Esophagus (tissue), 2 donors: ENCODE data around the gene DCT. TPM values are rescaled to one million over a fixed set of nuclear protein-coding genes. Genes with fewer than 3 reads are reported as not detected.
"Not testable (repeated sequence)": the region's sequence is repeated elsewhere in the genome, so short reads cannot be mapped to it uniquely, and the experiment has no call there.

Experiments
- H3K27ac ChIP-seq, 2 donors: one replicate each; pipeline ENCODE4 v1.5.1; 2013; ENCODE audit warnings: low read depth in 2 of 2, mild to moderate bottlenecking in 2 of 2, inconsistent platforms in 1 of 2, low read length in 1 of 2, moderate library complexity in 1 of 2
- H3K27me3 ChIP-seq, 2 donors: one replicate each; pipeline ENCODE4 v1.6.1; 2013; ENCODE audit warnings: low read length in 2 of 2, control low read depth in 1 of 2, mild to moderate bottlenecking in 1 of 2; ENCODE audit not compliant: insufficient read depth in 2 of 2, control insufficient read depth in 1 of 2
- H3K36me3 ChIP-seq, 2 donors: one replicate each; pipeline ENCODE4 v1.6.1; 2013; ENCODE audit warnings: low read length in 1 of 2; ENCODE audit not compliant: control insufficient read depth in 2 of 2, insufficient read depth in 2 of 2
- H3K4me1 ChIP-seq, 2 donors: one replicate each; pipeline ENCODE4 v1.6.1; 2013; ENCODE audit warnings: low read length in 1 of 2; ENCODE audit not compliant: control insufficient read depth in 2 of 2, insufficient read depth in 2 of 2
- H3K4me3 ChIP-seq, 2 donors: one replicate each; pipeline ENCODE4 v1.5.1; 2013; ENCODE audit warnings: low read length in 2 of 2, mild to moderate bottlenecking in 2 of 2, low read depth in 1 of 2, moderate library complexity in 1 of 2
- H3K9me3 ChIP-seq, 2 donors: one replicate each; pipeline ENCODE4 v1.6.1; 2013; ENCODE audit warnings: mild to moderate bottlenecking in 2 of 2, low read depth in 1 of 2, low read length in 1 of 2, moderate library complexity in 1 of 2; ENCODE audit not compliant: control insufficient read depth in 2 of 2, insufficient read depth in 1 of 2
- WGBS, 2 donors: extraction: QIAGEN DNeasy Blood & Tissue Kit; methylation state at CpG; one replicate each; pipeline ENCODE4 v1.1.7; 2013; 5-methylcytosine and 5-hydroxymethylcytosine counted together
- polyA plus RNA-seq, 2 donors: library from polyadenylated mRNA; stranded (reverse); fragments of 200-250 nt; gene quantifications; one replicate each; pipeline ENCODE4 v1.2.3, GENCODE V29; 2013
- donor health status: healthy with polysubstance abuse.
- donor health status: Bipolar disorder and iron deficiency.

The DCT gene
- polyA plus RNA-seq, 2 donors = 0.02 to 0.04 TPM

GRCh38 chr13:94503851-94504250, 24.4 kb upstream of the DCT start:
- Histone ChIP-seq H3K4me3 (no peak overlapping the region), H3K27ac (no peak overlapping the region), H3K27me3 (no peaks in the 10 kb centered on the region), H3K4me1 (no peaks in the 10 kb centered on the region), H3K36me3 (no peaks in the 10 kb centered on the region), H3K9me3 (no peaks in the 10 kb centered on the region)

DNA sequence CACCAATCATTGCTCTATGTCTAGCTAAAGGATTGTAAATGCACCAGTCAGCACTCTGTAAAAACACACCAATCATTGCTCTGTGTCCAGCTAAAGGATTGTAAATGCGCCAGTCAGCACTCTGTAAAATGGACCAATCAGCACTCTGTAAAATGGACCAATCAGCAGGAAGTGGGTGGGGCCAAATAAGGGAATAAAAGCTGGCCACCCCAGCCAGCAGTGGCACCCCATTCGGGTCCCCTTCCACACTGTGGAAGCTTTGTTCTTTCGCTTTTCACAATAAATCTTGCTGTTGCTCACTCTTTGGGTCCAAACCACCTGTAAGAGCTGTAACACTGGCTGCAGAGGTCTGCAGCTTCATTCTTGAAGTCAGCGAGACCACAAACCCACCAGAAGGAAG, 19.3 kb upstream of the DCT start:
- H3K9me3 ChIP-seq, H3K36me3 ChIP-seq, H3K4me3 ChIP-seq, H3K27me3 ChIP-seq, H3K4me1 ChIP-seq, H3K27ac ChIP-seq: not testable (repeated sequence)
- 93 to 96% methylated on average over 4 of the region's 4 CpGs for whole genome bisulfite sequencing, 2 donors

DNA sequence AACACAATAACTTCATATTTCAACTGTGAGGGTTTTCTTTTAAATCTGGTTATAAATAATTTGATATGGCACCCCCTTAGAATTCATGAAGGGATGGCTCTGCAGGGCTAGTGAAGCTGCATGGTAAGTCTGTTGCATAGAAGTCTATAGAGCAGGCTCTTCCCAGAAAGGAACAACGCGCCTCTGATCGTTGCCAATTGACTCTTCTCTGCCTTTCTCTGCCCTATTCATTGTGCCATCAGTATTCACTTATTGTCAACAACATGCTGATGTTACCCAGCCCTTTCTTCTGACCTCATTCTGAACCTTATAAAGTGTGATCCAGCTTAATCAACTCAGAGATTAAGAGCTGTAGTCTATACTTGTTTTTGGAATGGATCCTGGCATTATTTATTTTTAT, 16.3 kb upstream of the DCT start:
- Histone ChIP-seq H3K36me3 (no peaks in the 10 kb centered on the region), H3K4me1 (no peaks in the 10 kb centered on the region), H3K27ac (no peak overlapping the region), H3K9me3 (no peaks in the 10 kb centered on the region), H3K4me3 (no peak overlapping the region), H3K27me3 (peaks cover 0 to 3% of the 10 kb centered on the region in 2 donors)
- WGBS, 2 donors = 79 to 89% methylated on average over 3 of the region's 3 CpGs

DNA sequence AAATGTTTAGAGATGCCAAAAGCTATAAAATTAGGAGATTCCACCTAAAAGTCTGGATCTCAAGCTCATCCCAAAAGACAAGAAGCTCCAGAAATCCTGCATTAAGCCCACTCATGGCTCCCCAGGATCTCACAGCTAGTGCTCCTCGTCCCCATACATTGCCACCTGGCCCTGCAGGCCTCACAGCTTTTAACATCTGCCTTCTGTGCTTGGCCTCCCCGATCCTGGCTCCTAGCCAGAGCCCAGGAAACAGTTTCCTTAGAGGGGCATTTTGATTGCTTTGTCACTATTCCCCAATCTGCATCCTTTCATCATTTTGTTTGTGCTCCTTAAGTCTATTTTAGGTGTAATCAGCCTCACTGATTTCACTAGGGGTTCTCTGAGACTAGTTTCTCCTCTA, 14.5 kb upstream of the DCT start:
- Histone ChIP-seq H3K9me3 (no peaks in the 10 kb centered on the region), H3K27me3 (peaks cover 0 to 3% of the 10 kb centered on the region in 2 donors), H3K4me3 (no peak overlapping the region), H3K4me1 (no peaks in the 10 kb centered on the region), H3K27ac (no peak overlapping the region), H3K36me3 (no peaks in the 10 kb centered on the region)
- 38 to 42% methylated on average over 2 of the region's 2 CpGs for WGBS, 2 donors

DNA sequence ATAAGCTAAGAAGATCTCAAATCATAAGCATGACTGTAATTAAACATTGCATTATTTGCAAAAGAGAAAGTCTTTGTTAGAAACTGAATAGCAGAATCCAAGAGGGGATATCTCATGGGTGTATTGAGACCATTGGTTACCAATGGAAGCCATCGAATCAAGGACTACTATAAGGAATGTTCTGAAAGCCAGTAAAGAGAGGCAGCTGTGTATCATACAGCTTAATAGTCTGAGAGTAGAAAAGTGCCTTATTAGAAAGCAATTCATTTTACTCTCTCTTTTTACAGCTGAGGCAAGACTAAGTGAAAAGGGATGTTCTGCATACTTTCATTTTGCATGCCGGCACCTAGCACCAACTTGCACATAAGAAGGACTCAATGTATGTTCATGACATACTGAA, 7.6 kb upstream of the DCT start:
- Histone ChIP-seq H3K4me1 (no peaks in the 10 kb centered on the region), H3K27me3 (no peaks in the 10 kb centered on the region), H3K4me3 (no peak overlapping the region), H3K27ac (no peak overlapping the region), H3K9me3 (no peaks in the 10 kb centered on the region), H3K36me3 (no peaks in the 10 kb centered on the region)
- 66 to 72% methylated on average over 2 of the region's 2 CpGs for WGBS, 2 donors

- Histone ChIP-seq H3K4me1 (no peaks in the 10 kb centered on the region), H3K36me3 (no peaks in the 10 kb centered on the region), H3K27me3 (no peaks in the 10 kb centered on the region), H3K27ac (no peak overlapping the region), H3K9me3 (no peaks in the 10 kb centered on the region), H3K4me3 (no peak overlapping the region)
- WGBS, 2 donors = 69 to 70% methylated on average over 5 of the region's 5 CpGs
Measured at GRCh38 chr13:94483970-94484369, 4.5 kb upstream of the DCT start.

DNA sequence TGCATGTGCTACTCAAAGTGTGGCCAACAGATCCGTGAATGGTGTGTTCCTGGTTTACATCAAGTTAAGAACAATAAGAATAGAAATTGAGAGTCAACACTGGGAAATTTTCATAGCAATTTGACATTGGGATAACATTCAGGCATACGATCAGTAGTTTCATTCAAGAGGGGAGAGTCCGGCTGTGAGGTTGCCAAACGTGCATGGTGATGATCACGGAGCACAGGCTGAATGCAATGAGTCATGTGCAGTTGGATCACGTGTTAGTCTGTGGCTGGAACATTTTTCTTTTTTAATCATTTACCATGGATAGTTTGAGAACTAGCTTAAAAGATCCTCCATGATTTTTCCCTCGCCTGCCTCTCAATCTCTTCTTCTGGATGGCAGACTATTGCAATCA, 2.5 kb upstream of the DCT start:
- 50 to 59% methylated on average over 7 of the region's 7 CpGs for WGBS, 2 donors

GRCh38 chr13:94480672-94481145, 1.2 kb upstream of the DCT start:
- Histone ChIP-seq H3K9me3 (no peaks in the 10 kb centered on the region), H3K4me1 (no peaks in the 10 kb centered on the region), H3K27me3 (no peaks in the 10 kb centered on the region), H3K4me3 (no peak overlapping the region), H3K27ac (no peak overlapping the region), H3K36me3 (no peaks in the 10 kb centered on the region)
- 72 to 83% methylated on average over 3 of the region's 3 CpGs for WGBS, 2 donors

More for the DNA sequence above, 2.5 kb upstream of the DCT start:
- Histone ChIP-seq H3K9me3 (no peaks in the 10 kb centered on the region), H3K36me3 (no peaks in the 10 kb centered on the region), H3K4me3 (no peak overlapping the region), H3K27me3 (no peaks in the 10 kb centered on the region), H3K4me1 (no peaks in the 10 kb centered on the region), H3K27ac (no peak overlapping the region)

DNA sequence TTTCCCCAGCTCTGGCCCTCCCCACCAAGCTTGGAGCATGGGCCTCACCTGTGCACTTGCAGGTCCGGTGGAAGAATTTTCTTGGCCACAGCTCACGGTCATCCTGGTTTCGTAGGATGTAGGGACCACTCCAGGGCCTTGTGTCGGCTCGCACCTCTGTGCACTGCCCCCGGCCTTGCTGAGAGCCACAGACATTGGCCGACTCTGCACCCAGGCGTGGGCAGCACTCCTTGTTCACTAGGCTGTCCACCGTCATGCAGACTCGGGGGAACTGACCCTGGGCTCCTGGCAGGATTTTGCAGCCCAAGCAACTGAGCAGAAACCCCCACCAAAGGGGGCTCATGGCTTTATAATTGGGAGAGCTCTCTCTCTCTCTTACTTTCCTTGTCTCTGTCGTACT, 569 bp downstream of the DCT start:
- 87 to 91% methylated on average over 11 of the region's 11 CpGs for WGBS, 2 donors
- Histone ChIP-seq H3K4me3 (no peak overlapping the region), H3K9me3 (no peaks in the 10 kb centered on the region), H3K27ac (no peak overlapping the region), H3K27me3 (no peaks in the 10 kb centered on the region), H3K36me3 (no peaks in the 10 kb centered on the region), H3K4me1 (no peaks in the 10 kb centered on the region)

DNA sequence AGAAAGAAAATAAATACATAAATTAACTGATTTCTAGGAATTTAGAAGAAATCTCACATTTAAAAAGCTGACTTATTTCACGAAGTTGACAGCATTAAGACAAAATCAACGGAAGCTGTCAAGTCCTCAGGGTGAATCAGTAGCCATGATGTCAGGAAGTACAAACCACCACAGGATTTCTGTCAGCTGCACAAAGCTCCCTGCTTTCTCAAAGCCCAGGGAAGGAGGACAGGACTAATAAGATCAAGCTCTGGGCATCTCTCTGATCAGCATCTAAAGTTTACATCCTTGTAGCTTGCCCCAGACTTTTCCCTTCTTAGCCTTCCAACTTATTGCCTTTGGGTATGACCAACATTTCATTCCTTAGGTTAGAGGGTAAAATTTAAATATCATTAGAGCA, 9.4 kb downstream of the DCT start:
- Histone ChIP-seq H3K4me3 (no peak overlapping the region), H3K9me3 (no peaks in the 10 kb centered on the region), H3K27me3 (no peaks in the 10 kb centered on the region), H3K27ac (no peak overlapping the region), H3K36me3 (no peaks in the 10 kb centered on the region), H3K4me1 (no peaks in the 10 kb centered on the region)
- WGBS, 2 donors = 72 to 88% methylated on average over 2 of the region's 2 CpGs
